ENCODE results near the gene HMX1. TPM values are rescaled to one million over a fixed set of nuclear protein-coding genes. Genes with fewer than 3 reads are reported as not detected.

Gene HMX1
- not detected for polyA plus RNA-seq (2012; ENCODE audit: low read depth, missing spikeins)

- TF ChIP-seq POU2F2 (IDR thresholded peaks at IDR 0.05; ENCODE audit: low read depth, low read length) (no peak), POLR2A (IDR thresholded peaks at IDR 0.05; ENCODE audit: low read depth, low read length) (no peak), SPI1 (IDR thresholded peaks at IDR 0.05; ENCODE audit: low read depth, low read length) (no peak), TAF1 (IDR thresholded peaks at IDR 0.05; ENCODE audit: low read depth, low read length) (no peak), POLR2AphosphoS5 (IDR thresholded peaks at IDR 0.05; ENCODE audit: low read depth, low read length) (no peak), PAX5 (IDR thresholded peaks at IDR 0.05; ENCODE audit: insufficient read depth, low read length, severe bottlenecking) (no peak)
- FAIRE-seq = no peak
- DNase-seq (ENCODE audit: insufficient read length, low spot score) = no peak
Observed at GRCh38 chr4:8871417-8872401, at the start of gene HMX1. Gene HMX1, minus strand, starts transcription at chr4:8871839. Its CDS starts 225 bp downstream, at chr4:8871614.

- no peak for FAIRE-seq
- TF ChIP-seq POU2F2 (IDR thresholded peaks at IDR 0.05; ENCODE audit: low read depth, low read length) = no peak
- no peak for TF ChIP-seq PAX5 (IDR thresholded peaks at IDR 0.05; ENCODE audit: insufficient read depth, low read length, severe bottlenecking)
- no peak for TF ChIP-seq SPI1 (IDR thresholded peaks at IDR 0.05; ENCODE audit: low read depth, low read length)
- TF ChIP-seq POLR2AphosphoS5 (IDR thresholded peaks at IDR 0.05; ENCODE audit: low read depth, low read length) = no peak
- no peak for DNase-seq (ENCODE audit: insufficient read length, low spot score)
Observed at GRCh38 chr4:8920969-8921368, 49.3 kb upstream of the HMX1 start.

- DNase-seq (ENCODE audit: insufficient read length, low spot score) = no peak
- FAIRE-seq = no peak
- TF ChIP-seq PAX5 (IDR thresholded peaks at IDR 0.05; ENCODE audit: insufficient read depth, low read length, severe bottlenecking) = no peak
Observed at GRCh38 chr4:8920289-8920965, 48.8 kb upstream of the HMX1 start.

- DNase-seq (ENCODE audit: insufficient read length, low spot score) (no peak), FAIRE-seq (no peak)
- TF ChIP-seq TAF1 (IDR thresholded peaks at IDR 0.05; ENCODE audit: low read depth, low read length) (no peak), POLR2A (IDR thresholded peaks at IDR 0.05; ENCODE audit: low read depth, low read length) (no peak), SPI1 (IDR thresholded peaks at IDR 0.05; ENCODE audit: low read depth, low read length) (no peak), POLR2AphosphoS5 (IDR thresholded peaks at IDR 0.05; ENCODE audit: low read depth, low read length) (no peak)
Observed at GRCh38 chr4:8919651-8920288, 48.1 kb upstream of the HMX1 start.

- DNase-seq (ENCODE audit: insufficient read length, low spot score) (peak; percentile 79), FAIRE-seq (peak; percentile 84)
- TF ChIP-seq PAX5 (IDR thresholded peaks at IDR 0.05; ENCODE audit: insufficient read depth, low read length, severe bottlenecking) (no peak), TAF1 (IDR thresholded peaks at IDR 0.05; ENCODE audit: low read depth, low read length) (no peak), POLR2A (IDR thresholded peaks at IDR 0.05; ENCODE audit: low read depth, low read length) (no peak), POU2F2 (IDR thresholded peaks at IDR 0.05; ENCODE audit: low read depth, low read length) (no peak), SPI1 (IDR thresholded peaks at IDR 0.05; ENCODE audit: low read depth, low read length) (no peak), POLR2AphosphoS5 (IDR thresholded peaks at IDR 0.05; ENCODE audit: low read depth, low read length) (no peak)
Observed at GRCh38 chr4:8917868-8918783, 46.5 kb upstream of the HMX1 start.

GRCh38 chr4:8917321-8917811 is 45.7 kb upstream of the HMX1 start:
- FAIRE-seq (no peak), DNase-seq (ENCODE audit: insufficient read length, low spot score) (no peak)
- TF ChIP-seq SPI1 (IDR thresholded peaks at IDR 0.05; ENCODE audit: low read depth, low read length) = no peak
- no peak for TF ChIP-seq POLR2A (IDR thresholded peaks at IDR 0.05; ENCODE audit: low read depth, low read length)
- TF ChIP-seq POLR2AphosphoS5 (IDR thresholded peaks at IDR 0.05; ENCODE audit: low read depth, low read length) = no peak
- TF ChIP-seq POU2F2 (IDR thresholded peaks at IDR 0.05; ENCODE audit: low read depth, low read length) = no peak
- TF ChIP-seq TAF1 (IDR thresholded peaks at IDR 0.05; ENCODE audit: low read depth, low read length) = no peak
- TF ChIP-seq PAX5 (IDR thresholded peaks at IDR 0.05; ENCODE audit: insufficient read depth, low read length, severe bottlenecking) = no peak

- FAIRE-seq (no peak), DNase-seq (ENCODE audit: insufficient read length, low spot score) (peak; percentile 2)
- TF ChIP-seq POLR2AphosphoS5 (IDR thresholded peaks at IDR 0.05; ENCODE audit: low read depth, low read length) (no peak), SPI1 (IDR thresholded peaks at IDR 0.05; ENCODE audit: low read depth, low read length) (no peak), POU2F2 (IDR thresholded peaks at IDR 0.05; ENCODE audit: low read depth, low read length) (no peak), PAX5 (IDR thresholded peaks at IDR 0.05; ENCODE audit: insufficient read depth, low read length, severe bottlenecking) (no peak), POLR2A (IDR thresholded peaks at IDR 0.05; ENCODE audit: low read depth, low read length) (no peak), TAF1 (IDR thresholded peaks at IDR 0.05; ENCODE audit: low read depth, low read length) (no peak)
Observed at GRCh38 chr4:8916906-8917305, 45.3 kb upstream of the HMX1 start.

GRCh38 chr4:8916351-8916885 is 44.8 kb upstream of the HMX1 start:
- TF ChIP-seq SPI1 (IDR thresholded peaks at IDR 0.05; ENCODE audit: low read depth, low read length) (no peak), POLR2AphosphoS5 (IDR thresholded peaks at IDR 0.05; ENCODE audit: low read depth, low read length) (no peak), POU2F2 (IDR thresholded peaks at IDR 0.05; ENCODE audit: low read depth, low read length) (no peak), TAF1 (IDR thresholded peaks at IDR 0.05; ENCODE audit: low read depth, low read length) (no peak), POLR2A (IDR thresholded peaks at IDR 0.05; ENCODE audit: low read depth, low read length) (no peak), PAX5 (IDR thresholded peaks at IDR 0.05; ENCODE audit: insufficient read depth, low read length, severe bottlenecking) (no peak)
- peak; percentile 5 for DNase-seq (ENCODE audit: insufficient read length, low spot score)

More at GRCh38 chr4:8916351-8916885, 44.8 kb upstream of the HMX1 start:
- FAIRE-seq = no peak

Measured in GM12891 (cell line).